Activated T-cell treated with anti-CD3 and anti-CD28 coated beads, Interleukin-2, amount 50 U/mL, for 72 hours (primary cell): ENCODE data around the gene TUBB1. TPM values are rescaled to one million over a fixed set of nuclear protein-coding genes. Genes with fewer than 3 reads are reported as not detected.

Source experiments
- ATAC-seq, 2 donors: fragments of 150-1000 bp; cut with Tn5 transposase; replicated peaks in 1 of 2; 2 replicates each; pipeline ENCODE4 v1.10.0; 2021; ENCODE audit warnings: moderate library complexity in 2 of 2, mild to moderate bottlenecking in 1 of 2
- DNase-seq, 2 donors: peaks; one replicate each; pipeline ENCODE4 v3.0.0; 2021 to 2022; ENCODE audit warnings: mixed read lengths in 1 of 2
- H3K27ac Mint-ChIP-seq: one replicate; pipeline ENCODE4 v1.8.0; 2022; ENCODE audit warnings: mild to moderate bottlenecking, moderate library complexity, mixed read lengths
- H3K27me3 Mint-ChIP-seq: one replicate; pipeline ENCODE4 v1.8.0; 2022; ENCODE audit warnings: low read depth, mixed read lengths
- H3K36me3 Mint-ChIP-seq, 2 donors: one replicate each; pipeline ENCODE4 v1.8.0; 2022; ENCODE audit warnings: mixed read lengths in 2 of 2, mild to moderate bottlenecking in 1 of 2; ENCODE audit not compliant: insufficient read depth in 2 of 2
- H3K4me1 Mint-ChIP-seq: one replicate; pipeline ENCODE4 v1.8.0; 2022; ENCODE audit warnings: low read depth, mixed read lengths
- H3K4me3 Mint-ChIP-seq, 2 donors: one replicate each; pipeline ENCODE4 v1.8.0; 2022; ENCODE audit warnings: mild to moderate bottlenecking in 2 of 2, mixed read lengths in 2 of 2, moderate library complexity in 2 of 2
- H3K9me3 Mint-ChIP-seq, 2 donors: one replicate each; pipeline ENCODE4 v1.8.0; 2022; ENCODE audit warnings: mixed read lengths in 2 of 2
- total RNA-seq, 2 donors: library from RNA; stranded (reverse); gene quantifications; one replicate each; pipeline ENCODE4 v1.2.3, GENCODE V29; 2022

TUBB1 gene
- total RNA-seq, 2 donors from 2014 or later = not detected

DNA sequence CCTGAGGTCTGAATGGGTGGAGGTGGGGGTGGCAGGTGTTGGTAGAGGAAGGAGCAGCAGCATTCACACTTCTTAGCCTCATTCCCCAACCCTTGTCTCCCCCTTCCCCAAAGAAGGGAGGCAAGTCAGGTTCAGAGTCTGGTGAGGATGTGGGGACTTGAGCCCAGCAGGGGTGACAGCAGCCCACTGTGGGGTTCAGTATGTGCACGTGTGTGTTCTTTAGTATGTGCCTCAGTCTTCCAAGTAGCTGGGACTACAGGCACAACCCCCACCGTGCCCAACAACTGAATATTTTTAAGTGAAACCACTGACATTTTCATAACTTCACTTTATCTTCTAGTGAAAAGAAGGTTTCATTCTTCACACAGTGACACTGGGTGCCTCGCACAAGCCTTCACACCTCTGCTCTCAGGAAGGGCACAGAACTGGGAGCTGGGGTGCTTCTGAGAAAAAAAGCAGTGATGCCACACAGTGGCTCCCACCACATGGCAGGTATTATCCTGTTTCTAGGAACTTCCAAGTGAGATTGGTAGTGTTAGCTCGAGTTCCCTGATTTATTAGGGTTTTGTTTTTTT lies 56.8 kb downstream of the TUBB1 start:
- Mint-ChIP-seq H3K36me3 (no peaks in the 10 kb centered on the region), H3K27me3 (peaks cover 60% of the 10 kb centered on the region), H3K4me1 (peaks cover 65% of the 10 kb centered on the region), H3K27ac (no peak overlapping the region), H3K9me3 (no peaks in the 10 kb centered on the region), H3K4me3 (peak overlapping the region in 1 of 2 donors; percentile 21)
- DNase-seq = no peak
- ATAC-seq = peak; percentile 40 to 49

Other genes with a start within 250 kb of the TUBB1 start
- 1 to 10 TPM; 2.3 to 2.5 TPM for gene GNAS-AS1, start 168.5 kb upstream of the TUBB1 start, total RNA-seq
- gene GNAS, start 166.7 kb upstream of the TUBB1 start, total RNA-seq = 100 to 1,000 TPM; 781 to 820 TPM
- gene NELFCD, start 38.2 kb upstream of the TUBB1 start, total RNA-seq = 10 to 100 TPM; 66.2 to 67.5 TPM
- 10 to 100 TPM; 44.5 to 51.6 TPM for gene CTSZ, start 12.2 kb upstream of the TUBB1 start, total RNA-seq
- 10 to 100 TPM; 55.7 to 56.4 TPM for gene ATP5F1E, start 12.9 kb downstream of the TUBB1 start, total RNA-seq
- 100 to 1,000 TPM; 168 to 181 TPM for gene PRELID3B, start 23.4 kb downstream of the TUBB1 start, total RNA-seq
- 1 to 10 TPM; 8.2 to 9.0 TPM for gene ZNF831, start 144.4 kb downstream of the TUBB1 start, total RNA-seq